HEK293 (cell line): Measurements from ENCODE around the gene ITGAL.

Experiments used
- CTCF ChIP-seq: fragments of 450-650 bp; formaldehyde crosslinking; IDR thresholded peaks from 2 replicates; pipeline ENCODE4 v1.5.1; 2016; ENCODE audit warnings: missing biosample characterization, missing genetic modification characterization
- HIC1 ChIP-seq: fragments of 450-650 bp; formaldehyde crosslinking; IDR thresholded peaks from 2 replicates; pipeline ENCODE4 v1.5.1; 2016; ENCODE audit warnings: missing biosample characterization, missing genetic modification characterization
- KLF1 ChIP-seq: fragments of 450-650 bp; formaldehyde crosslinking; IDR thresholded peaks from 2 replicates; pipeline ENCODE4 v1.5.1; 2016; ENCODE audit warnings: missing biosample characterization, missing genetic modification characterization
- REST ChIP-seq: fragments of 450-650 bp; formaldehyde crosslinking; IDR thresholded peaks from 2 replicates; pipeline ENCODE4 v1.5.1; 2016; ENCODE audit warnings: missing biosample characterization, missing genetic modification characterization
- WT1 ChIP-seq: fragments of 450-650 bp; formaldehyde crosslinking; IDR thresholded peaks from 2 replicates; pipeline ENCODE4 v1.5.1; 2016; ENCODE audit warnings: missing biosample characterization, missing genetic modification characterization
- ZBTB1 ChIP-seq: fragments of 450-650 bp; formaldehyde crosslinking; IDR thresholded peaks from 2 replicates; pipeline ENCODE4 v1.5.1; 2016; ENCODE audit warnings: missing biosample characterization, missing genetic modification characterization
- ZBTB11 ChIP-seq: fragments of 450-650 bp; formaldehyde crosslinking; conservative IDR thresholded peaks from 2 replicates; pipeline ENCODE4 v1.5.1; 2016; ENCODE audit warnings: low read depth, missing biosample characterization, missing genetic modification characterization
- ZBTB26 ChIP-seq: fragments of 450-650 bp; formaldehyde crosslinking; optimal IDR thresholded peaks from 2 replicates; pipeline ENCODE3; 2016; ENCODE audit warnings: missing biosample characterization, mild to moderate bottlenecking, missing genetic modification characterization
- ZBTB48 ChIP-seq: fragments of 450-650 bp; formaldehyde crosslinking; IDR thresholded peaks from 2 replicates; pipeline ENCODE4 v1.5.1; 2016; ENCODE audit warnings: missing biosample characterization, missing genetic modification characterization
- ZBTB8A ChIP-seq: fragments of 450-650 bp; formaldehyde crosslinking; IDR thresholded peaks from 2 replicates; pipeline ENCODE4 v1.5.1; 2016; ENCODE audit warnings: missing biosample characterization, missing genetic modification characterization
- ZNF10 ChIP-seq: fragments of 450-650 bp; formaldehyde crosslinking; IDR thresholded peaks from 2 replicates; pipeline ENCODE4 v1.5.1; 2017; ENCODE audit warnings: missing biosample characterization, missing genetic modification characterization
- ZNF132 ChIP-seq: fragments of 450-650 bp; formaldehyde crosslinking; IDR thresholded peaks from 2 replicates; pipeline ENCODE4 v1.5.1; 2017; ENCODE audit warnings: missing biosample characterization, missing genetic modification characterization, borderline replicate concordance
- ZNF26 ChIP-seq: fragments of 450-650 bp; formaldehyde crosslinking; IDR thresholded peaks from 2 replicates; pipeline ENCODE4 v1.5.1; 2016; ENCODE audit warnings: missing biosample characterization, missing genetic modification characterization
- ZNF311 ChIP-seq: fragments of 450-650 bp; formaldehyde crosslinking; IDR thresholded peaks from 2 replicates; pipeline ENCODE4 v1.5.1; 2017; ENCODE audit warnings: missing biosample characterization, missing genetic modification characterization, borderline replicate concordance
- ZNF354C ChIP-seq: fragments of 450-650 bp; formaldehyde crosslinking; IDR thresholded peaks from 2 replicates; pipeline ENCODE4 v1.5.1; 2016; ENCODE audit warnings: missing biosample characterization, missing genetic modification characterization, low read depth, borderline replicate concordance
- ZNF561 ChIP-seq: fragments of 450-650 bp; IDR thresholded peaks from 2 replicates; pipeline ENCODE4 v1.5.1; 2018; ENCODE audit warnings: missing biosample characterization, missing genetic modification characterization, borderline replicate concordance
- ZNF624 ChIP-seq: fragments of 450-650 bp; formaldehyde crosslinking; IDR thresholded peaks from 2 replicates; pipeline ENCODE4 v1.5.1; 2017; ENCODE audit warnings: missing biosample characterization, missing genetic modification characterization
- ZNF639 ChIP-seq: fragments of 450-650 bp; formaldehyde crosslinking; IDR thresholded peaks from 2 replicates; pipeline ENCODE4 v1.5.1; 2016; ENCODE audit warnings: missing biosample characterization, missing genetic modification characterization
- ZNF664 ChIP-seq: fragments of 450-650 bp; formaldehyde crosslinking; IDR thresholded peaks from 2 replicates; pipeline ENCODE4 v1.5.1; 2016; ENCODE audit warnings: missing biosample characterization, missing genetic modification characterization
- ZNF707 ChIP-seq: fragments of 450-650 bp; formaldehyde crosslinking; IDR thresholded peaks from 2 replicates; pipeline ENCODE4 v1.5.1; 2016; ENCODE audit warnings: missing biosample characterization, missing genetic modification characterization

ITGAL gene

GRCh38 chr16:30534368-30535105, 62.0 kb downstream of the ITGAL start, which contains the start of gene ZNF747 (continued):
- TF ChIP-seq ZNF26 (tag by site-specific recombination) (no peak), ZNF639 (peak; percentile 83), ZNF132 (tag by site-specific recombination) (no peak), CTCF (tag by site-specific recombination) (peak; percentile 75), ZNF707 (tag by site-specific recombination) (0 out of 2 replicates have a peak, but pooled peaks have one; percentile 38), ZBTB11 (tag by site-specific recombination) (peak; percentile 96), WT1 (peak; percentile 55), ZNF664 (tag by site-specific recombination) (no peak), ZNF354C (tag by site-specific recombination) (no peak), ZBTB8A (tag by site-specific recombination) (peak; percentile 97), HIC1 (tag by site-specific recombination) (peak; percentile 80; the same call in 1 of the 2 replicates), REST (peak; percentile 58; the same call in 1 of the 2 replicates), ZBTB1 (tag by site-specific recombination) (no peak; the same call in 1 of the 2 replicates), ZNF311 (tag by site-specific recombination) (no peak), ZNF10 (tag by site-specific recombination) (0 out of 2 replicates have a peak, but pooled peaks have one; percentile 37), KLF1 (tag by site-specific recombination) (peak; percentile 73), ZNF561 (tag by site-specific recombination) (peak; percentile 95; the same call in 1 of the 2 replicates), ZBTB26 (tag by site-specific recombination) (peak; percentile 93), ZNF624 (tag by site-specific recombination) (no peak), ZBTB48 (tag by site-specific recombination) (peak; percentile 56)
- TF ChIP-seq, all 188 proteins: peak for 74
